Suppressor macrophage treated with lipopolysaccharide for 4 hours (primary cell): ENCODE measurements around the gene VDR.

Experiments
- DNase-seq: peaks from one replicate; pipeline ENCODE4 v3.0.0-alpha.2; 2020

VDR gene

DNA sequence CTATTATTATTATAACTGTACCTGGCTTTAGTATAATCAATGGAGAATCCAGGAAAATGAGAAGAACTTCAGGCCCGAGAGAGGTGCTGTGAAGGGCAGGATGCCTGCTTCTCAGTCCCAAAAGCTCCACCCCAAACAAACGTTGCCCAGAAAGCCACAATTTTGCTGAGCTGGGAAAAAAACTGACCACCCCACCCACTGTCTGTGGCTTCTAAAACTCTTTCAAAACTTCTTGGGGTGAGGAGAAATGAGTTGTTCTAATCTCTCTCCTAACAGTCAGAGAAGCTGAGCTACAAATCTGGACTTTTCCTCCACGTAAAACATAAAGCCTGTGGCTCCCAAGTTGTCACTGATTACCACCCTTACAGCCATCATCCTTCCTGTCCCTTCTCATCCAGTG is 13.4 kb downstream of the VDR start:
- DNase-seq, result peak; percentile 29

GRCh38 chr12:47889040-47889439 is 15.8 kb downstream of the VDR start:
- peak; percentile 86 for DNase-seq

DNA sequence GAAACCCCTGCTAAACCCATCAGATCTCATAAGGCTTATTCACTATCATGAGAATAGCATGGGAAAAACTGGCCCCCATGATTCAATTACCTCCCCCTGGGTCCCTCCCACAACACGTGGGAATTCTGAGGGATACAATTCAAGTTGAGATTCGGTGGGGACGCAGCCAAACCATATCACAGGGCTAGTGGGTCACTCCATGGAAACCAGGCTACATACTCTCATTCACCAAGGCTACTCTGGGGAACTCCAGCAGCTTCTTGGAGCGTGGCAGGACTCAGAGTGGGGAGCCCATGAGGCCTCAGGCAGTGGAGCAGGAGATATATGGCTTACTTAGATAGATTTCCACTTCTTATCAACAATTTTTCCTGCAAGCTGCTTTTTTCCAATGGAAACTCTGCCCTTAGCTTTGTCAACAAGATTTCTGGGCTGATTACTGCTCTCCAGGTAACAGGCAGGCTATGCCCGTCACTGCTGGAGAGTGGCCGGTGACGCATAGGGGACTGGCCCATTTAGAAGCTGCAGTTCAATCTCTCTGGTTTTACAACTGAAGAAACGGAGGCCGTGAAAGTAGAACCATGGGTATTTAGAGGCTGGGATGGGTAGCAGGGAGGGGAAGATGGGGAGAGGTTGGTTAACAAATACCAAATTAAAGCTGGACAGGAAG is 16.5 kb downstream of the VDR start:
- DNase-seq, result no peak

DNA sequence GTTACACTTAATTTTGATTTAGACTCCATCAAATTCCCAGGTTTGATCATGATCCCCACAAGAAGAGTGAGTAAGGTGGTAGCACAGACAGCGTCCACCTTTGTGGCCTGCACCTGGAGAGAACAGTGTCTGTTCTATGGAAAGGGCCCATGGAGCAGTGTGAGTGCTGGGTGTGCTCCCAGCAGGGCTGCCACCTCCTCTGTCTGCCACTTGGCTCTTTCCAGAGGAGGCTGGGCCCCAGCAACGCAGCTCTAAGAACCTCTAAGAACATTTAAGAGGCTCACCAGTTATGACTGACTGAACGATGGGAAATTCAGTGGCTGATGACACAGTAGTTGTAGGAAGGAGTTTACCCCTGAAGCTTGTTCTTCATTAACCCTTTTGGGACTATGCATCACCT is 17.3 kb downstream of the VDR start:
- no peak for DNase-seq

DNA sequence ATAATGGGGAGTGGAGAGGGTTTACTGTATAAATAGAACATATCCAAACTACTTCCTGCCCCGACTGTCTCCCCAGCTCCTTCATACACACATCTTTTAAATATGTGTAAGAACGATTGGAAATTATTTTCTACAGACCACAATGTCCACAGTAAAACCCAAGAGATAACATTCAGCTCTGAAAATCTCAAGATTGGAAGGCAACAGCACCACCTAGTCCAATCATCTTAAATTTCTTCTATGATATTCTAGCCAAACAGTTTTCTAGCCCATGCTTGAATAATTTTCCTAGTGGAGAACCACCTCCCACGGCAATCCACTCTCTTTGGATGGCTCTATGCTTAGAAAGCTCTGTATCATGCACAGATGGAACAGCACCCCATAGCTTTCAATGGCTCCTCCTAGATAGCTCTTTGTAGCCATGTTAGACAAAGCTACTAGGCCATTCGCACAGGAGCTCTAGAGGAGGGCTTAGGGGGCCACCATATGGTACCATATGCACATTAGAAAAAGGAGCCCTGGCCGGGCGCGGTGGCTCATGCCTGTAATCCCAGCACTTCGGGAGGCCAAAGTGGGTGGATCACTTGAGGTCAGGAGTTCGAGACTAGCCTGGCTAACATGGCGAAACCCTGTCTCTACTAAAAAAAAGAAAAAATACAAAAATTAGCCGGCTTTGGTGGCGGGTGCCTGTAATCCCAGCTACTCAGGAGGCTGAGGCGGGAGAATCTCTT is 18.1 kb downstream of the VDR start:
- DNase-seq, result no peak

DNA sequence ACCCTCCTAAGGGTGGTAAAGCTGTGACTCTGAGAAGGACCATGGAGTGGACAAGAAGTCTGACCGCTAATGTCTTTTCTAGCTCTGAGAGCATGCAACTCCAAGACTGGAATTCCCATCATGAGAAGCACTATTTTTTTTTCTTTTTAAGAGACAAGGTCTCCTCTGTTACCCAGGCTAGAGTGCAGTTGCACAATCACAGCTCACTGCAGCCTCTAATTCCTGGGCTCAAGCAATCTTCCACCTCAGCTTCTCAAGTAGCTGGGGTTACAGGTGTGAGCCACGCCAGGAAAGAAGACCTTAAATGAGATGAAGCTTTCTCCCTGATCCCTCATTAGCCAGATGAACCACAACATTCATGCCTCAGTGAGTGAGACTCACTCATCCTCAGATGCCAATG is 19.2 kb downstream of the VDR start:
- DNase-seq, result no peak

DNA sequence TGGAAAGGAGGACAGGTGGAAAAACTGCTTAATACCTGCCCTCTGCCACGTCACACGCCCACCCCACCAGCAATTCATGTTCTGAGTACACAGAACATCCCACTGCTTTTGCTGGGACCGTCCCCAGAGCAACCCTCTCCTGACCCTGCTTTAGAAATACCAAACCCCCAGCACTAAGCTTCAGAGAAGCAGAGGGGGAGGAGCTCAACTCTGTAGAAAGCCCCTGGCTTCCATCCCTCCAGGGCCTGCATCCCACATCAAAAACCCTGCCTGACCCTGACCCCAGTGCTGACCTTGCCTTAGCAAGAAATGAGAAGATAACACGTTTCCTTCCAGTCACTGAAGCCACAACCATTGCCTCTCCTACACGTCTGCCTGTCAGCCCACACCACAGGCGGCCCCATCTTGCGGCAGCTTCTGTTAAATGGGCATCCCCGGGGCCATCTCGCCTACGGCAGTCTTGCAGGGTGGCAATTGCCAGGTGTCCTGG is 19.7 kb downstream of the VDR start:
- no peak for DNase-seq

- DNase-seq, result no peak
These were observed 20.3 kb downstream of the VDR start for GRCh38 chr12:47884501-47884900.

GRCh38 chr12:47883663-47884195 is 21.1 kb downstream of the VDR start:
- DNase-seq, result no peak

- peak; percentile 76 for DNase-seq
These were observed 21.8 kb downstream of the VDR start for GRCh38 chr12:47882781-47883546.

DNA sequence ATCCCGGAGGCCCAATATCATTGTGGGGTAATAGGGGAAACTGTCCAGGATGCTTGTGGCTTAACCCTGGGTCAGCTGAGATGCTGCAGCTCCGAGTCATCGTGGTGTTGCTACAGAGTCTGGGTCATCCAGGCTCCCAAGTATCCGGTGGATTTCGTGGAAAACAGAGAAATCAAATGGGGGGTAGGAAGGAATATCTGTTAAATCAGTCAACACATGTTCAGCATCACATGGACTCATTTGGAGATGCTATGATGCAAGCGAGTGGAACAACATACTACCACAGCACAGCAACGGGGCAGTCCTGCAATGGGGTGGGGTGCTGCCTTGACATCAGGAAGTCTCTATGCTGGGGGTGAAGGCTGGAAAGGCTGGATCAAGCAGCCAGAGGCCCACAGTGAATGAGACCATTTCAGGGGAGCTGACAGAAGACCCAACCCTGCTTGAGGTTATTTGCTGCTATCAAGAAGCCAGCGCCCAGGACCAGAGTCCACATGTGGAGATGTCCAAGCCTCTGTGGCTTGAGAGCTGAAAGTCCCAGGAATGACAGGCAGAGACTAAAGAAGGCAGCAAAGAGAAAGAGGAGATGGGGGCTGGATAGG is 22.9 kb downstream of the VDR start:
- peak; percentile 90 for DNase-seq

- DNase-seq, result no peak
These were observed 23.7 kb downstream of the VDR start for GRCh38 chr12:47881051-47881450.

- DNase-seq, result no peak
These were observed 25.8 kb downstream of the VDR start for GRCh38 chr12:47878918-47879481.

GRCh38 chr12:47878293-47878917 is 26.4 kb downstream of the VDR start:
- no peak for DNase-seq

DNA sequence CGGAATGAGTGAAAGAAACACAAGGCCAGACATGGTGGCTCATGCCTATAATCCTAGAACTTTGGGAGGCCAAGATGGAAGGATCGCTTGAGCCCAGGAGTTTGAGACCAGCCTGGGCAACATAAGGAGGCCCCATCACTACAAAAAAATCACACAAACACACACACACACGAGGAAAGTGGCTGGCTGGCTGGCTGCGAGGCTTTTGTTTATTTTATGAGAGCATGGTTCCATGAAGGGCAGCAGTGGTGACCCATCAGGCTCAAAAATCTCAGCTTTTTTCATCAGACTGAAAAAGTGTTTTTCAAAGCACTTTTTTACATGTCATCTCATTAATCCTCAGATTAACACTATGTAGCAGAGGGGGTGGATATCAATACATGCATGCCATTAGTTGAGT is 27.7 kb downstream of the VDR start:
- DNase-seq, result no peak

DNA sequence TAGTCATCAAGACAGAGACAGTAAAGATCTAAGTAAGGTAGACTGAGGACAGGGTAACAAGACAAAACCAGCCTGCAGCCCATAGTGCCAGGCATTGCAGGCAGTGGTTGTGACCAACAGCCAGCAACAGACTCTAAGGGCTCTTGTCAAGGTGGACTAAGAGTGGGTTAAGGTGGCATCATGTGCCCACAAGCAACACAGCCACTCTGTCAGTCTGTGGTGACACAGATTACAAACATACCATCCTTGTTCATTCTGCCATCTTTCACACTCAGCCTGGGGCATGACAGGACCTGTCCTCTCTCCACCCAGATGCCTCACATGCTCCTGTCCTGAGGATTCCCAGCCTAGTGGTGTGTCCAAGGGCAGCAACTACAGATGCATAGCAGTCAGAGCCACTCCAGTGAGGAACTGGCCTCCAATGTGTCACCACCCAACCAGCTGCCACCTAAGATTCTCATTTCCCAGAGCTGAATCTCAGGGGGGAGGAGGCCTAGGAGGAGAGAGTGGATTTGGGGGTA is 28.3 kb downstream of the VDR start:
- no peak for DNase-seq

DNA sequence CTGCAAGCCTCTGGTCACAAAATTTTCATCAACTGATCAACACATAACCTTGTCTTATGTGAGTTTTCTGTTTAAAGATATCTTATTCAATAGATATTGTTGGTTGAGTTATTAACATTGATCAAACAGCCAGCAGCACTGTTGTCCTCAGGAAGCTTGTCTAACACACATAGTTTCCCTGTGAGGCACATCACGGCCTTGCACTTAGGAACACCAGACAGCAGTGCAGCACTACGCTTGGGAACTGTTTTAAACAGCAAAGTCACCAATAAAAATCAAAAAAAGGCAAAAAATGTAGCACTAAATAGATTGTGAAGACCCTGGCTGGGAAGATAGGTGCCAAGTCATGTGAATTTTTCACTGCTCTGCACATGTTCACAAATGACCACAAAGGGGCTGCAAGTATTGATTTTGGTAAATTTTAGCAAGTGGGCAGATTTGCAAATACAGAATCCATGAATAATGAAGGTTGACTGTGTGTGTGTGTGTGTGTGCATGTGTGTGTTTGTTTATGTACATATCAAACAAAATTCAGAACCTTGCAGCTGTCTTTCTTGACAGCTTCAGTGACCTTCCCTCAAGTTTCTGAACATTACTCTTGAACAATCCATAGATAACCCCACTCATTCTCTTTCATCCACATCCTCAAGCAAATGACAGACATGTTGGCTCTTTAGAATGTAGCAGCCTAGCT is 28.9 kb downstream of the VDR start:
- no peak for DNase-seq

- DNase-seq, result no peak
These were observed 30.5 kb downstream of the VDR start for GRCh38 chr12:47874316-47874715.

DNA sequence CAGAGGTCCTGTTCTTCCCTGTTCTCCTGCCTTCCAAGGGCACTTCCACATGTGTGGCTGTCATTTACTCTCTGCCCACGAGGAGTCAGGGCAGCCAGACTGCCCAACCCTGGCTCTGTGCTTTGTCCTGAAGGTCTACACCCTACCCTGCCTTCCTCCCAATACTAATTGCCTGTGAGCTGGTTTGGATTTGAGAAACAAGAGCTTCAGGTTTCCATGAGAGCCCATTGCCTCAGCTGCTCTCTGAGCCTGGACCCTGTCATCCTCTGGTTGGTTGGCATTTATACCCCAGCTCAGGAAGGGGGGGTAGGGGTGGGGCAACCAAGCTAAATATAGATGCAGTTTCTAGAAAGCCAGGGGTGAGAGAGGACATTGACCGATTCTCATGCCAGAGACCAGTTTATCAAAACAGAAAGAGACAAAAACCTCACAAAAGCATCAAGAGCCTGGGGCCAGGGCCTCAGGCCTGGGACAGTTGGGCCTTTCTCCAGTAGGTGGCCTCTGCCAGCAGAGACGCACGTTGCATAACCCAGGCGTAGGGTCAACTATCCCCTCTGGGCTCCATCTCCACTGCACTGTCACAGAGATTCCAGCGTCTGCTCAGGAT is 34.5 kb downstream of the VDR start:
- DNase-seq, result peak; percentile 55

DNA sequence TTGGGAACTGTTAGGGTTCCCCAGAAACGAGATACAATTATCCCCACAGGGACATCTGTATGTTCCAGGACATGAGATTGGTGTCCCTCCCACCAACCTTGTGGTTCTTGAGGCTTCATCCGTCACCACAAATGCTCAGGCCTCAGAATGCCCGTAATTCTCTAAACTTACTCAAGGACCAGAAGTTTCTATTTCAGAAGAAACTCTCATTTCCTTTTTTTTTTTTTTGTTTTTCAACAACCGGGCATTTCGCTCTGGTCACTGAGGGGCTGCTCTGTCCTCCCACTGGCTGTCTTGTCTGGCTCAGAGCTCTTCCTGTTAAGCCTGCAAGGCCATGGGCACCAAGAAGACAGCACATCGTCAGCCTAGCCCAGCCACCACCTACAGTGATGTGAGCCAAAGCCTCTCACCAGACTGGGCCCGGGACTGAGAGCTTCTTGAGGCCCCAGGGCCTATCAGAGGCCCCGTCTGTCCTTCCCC is 36.2 kb downstream of the VDR start:
- peak; percentile 89 for DNase-seq

GRCh38 chr12:47868041-47868440 is 36.8 kb downstream of the VDR start:
- DNase-seq, result peak; percentile 37
